CD8-positive, alpha-beta memory T cell (primary cell): ENCODE measurements around the gene EIF6. TPM values are rescaled to one million over a fixed set of nuclear protein-coding genes. Genes with fewer than 3 reads are reported as not detected.

Experiments used
- CTCF ChIA-PET: fragments of 350-600 bp; sonication (Branson Sonifier 250); formaldehyde crosslinking; loops from one replicate; lab custom pipeline; 2021; ENCODE audit warnings: antibody characterized with exemption; lab: Charles Lee
- POLR2A ChIA-PET: fragments of 350-600 bp; sonication (Branson Sonifier 250); formaldehyde crosslinking; loops from one replicate; lab custom pipeline; 2021; ENCODE audit warnings: antibody characterized with exemption; lab: Charles Lee
- DNase-seq, 5 donors: peaks; one replicate each; pipeline versions ENCODE4 v3.0.0 to v3.0.0-alpha.2; 2020 to 2022; ENCODE audit warnings: mixed read lengths in 1 of 5
- H3K27ac ChIP-seq: one replicate; pipeline ENCODE4 v1.7.0; 2013; ENCODE audit warnings: low read depth, mild to moderate bottlenecking, low read length, moderate library complexity
- H3K27me3 ChIP-seq: 2 replicates; pipeline ENCODE4 v1.7.0; 2013; ENCODE audit warnings: low read length, mild to moderate bottlenecking; ENCODE audit not compliant: insufficient read depth, poor library complexity, severe bottlenecking
- H3K36me3 ChIP-seq: 2 replicates; pipeline ENCODE4 v1.7.0; 2013; ENCODE audit warnings: mild to moderate bottlenecking, low read length, moderate library complexity; ENCODE audit not compliant: insufficient read depth
- H3K4me1 ChIP-seq: 2 replicates; pipeline ENCODE4 v1.7.0; 2013; ENCODE audit warnings: mild to moderate bottlenecking, low read length, moderate library complexity; ENCODE audit not compliant: insufficient read depth
- H3K4me3 ChIP-seq: 2 replicates; pipeline ENCODE4 v1.7.0; 2013; ENCODE audit warnings: mild to moderate bottlenecking, low read length
- H3K9me3 ChIP-seq: 2 replicates; pipeline ENCODE4 v1.7.0; 2013; ENCODE audit warnings: mild to moderate bottlenecking, low read length
- H3K27ac Mint-ChIP-seq, 8 donors: one replicate each; pipeline ENCODE4 v1.8.0; 2020 to 2021; ENCODE audit warnings: mixed read lengths in 8 of 8, mild to moderate bottlenecking in 6 of 8, inconsistent platforms in 3 of 8, moderate library complexity in 3 of 8
- H3K27me3 Mint-ChIP-seq, 2 donors: one replicate each; pipeline ENCODE4 v1.8.0; 2020 to 2021; ENCODE audit warnings: mixed read lengths in 2 of 2, mild to moderate bottlenecking in 1 of 2, moderate library complexity in 1 of 2
- H3K36me3 Mint-ChIP-seq, 3 donors: one replicate each; pipeline ENCODE4 v1.8.0; 2020 to 2021; ENCODE audit warnings: mixed read lengths in 3 of 3, inconsistent platforms in 1 of 3, mild to moderate bottlenecking in 1 of 3
- H3K4me1 Mint-ChIP-seq, 3 donors: one replicate each; pipeline ENCODE4 v1.8.0; 2020 to 2021; ENCODE audit warnings: mixed read lengths in 3 of 3, inconsistent platforms in 1 of 3, mild to moderate bottlenecking in 1 of 3
- H3K4me3 Mint-ChIP-seq, 7 donors: one replicate each; pipeline ENCODE4 v1.8.0; 2020 to 2021; ENCODE audit warnings: mixed read lengths in 7 of 7, mild to moderate bottlenecking in 6 of 7, moderate library complexity in 4 of 7, inconsistent platforms in 2 of 7
- H3K9me3 Mint-ChIP-seq, 5 donors: one replicate each; pipeline ENCODE4 v1.8.0; 2020 to 2022; ENCODE audit warnings: mixed read lengths in 5 of 5, mild to moderate bottlenecking in 3 of 5, moderate library complexity in 2 of 5, inconsistent platforms in 1 of 5
- polyA plus RNA-seq: library from polyadenylated mRNA; unstranded; fragments of 300-500 nt; fragmentation: Illumina TruSeq; gene quantifications from one replicate; pipeline ENCODE4 v1.2.3, GENCODE V29; 2021
- total RNA-seq, 2 experiments: library from RNA; stranded (reverse); gene quantifications; one replicate each; pipeline ENCODE4 v1.2.3, GENCODE V29; 2021

EIF6 gene
- total and polyA plus RNA-seq, 3 experiments from 2014 or later, result 171 to 207 (median 204) TPM

DNA sequence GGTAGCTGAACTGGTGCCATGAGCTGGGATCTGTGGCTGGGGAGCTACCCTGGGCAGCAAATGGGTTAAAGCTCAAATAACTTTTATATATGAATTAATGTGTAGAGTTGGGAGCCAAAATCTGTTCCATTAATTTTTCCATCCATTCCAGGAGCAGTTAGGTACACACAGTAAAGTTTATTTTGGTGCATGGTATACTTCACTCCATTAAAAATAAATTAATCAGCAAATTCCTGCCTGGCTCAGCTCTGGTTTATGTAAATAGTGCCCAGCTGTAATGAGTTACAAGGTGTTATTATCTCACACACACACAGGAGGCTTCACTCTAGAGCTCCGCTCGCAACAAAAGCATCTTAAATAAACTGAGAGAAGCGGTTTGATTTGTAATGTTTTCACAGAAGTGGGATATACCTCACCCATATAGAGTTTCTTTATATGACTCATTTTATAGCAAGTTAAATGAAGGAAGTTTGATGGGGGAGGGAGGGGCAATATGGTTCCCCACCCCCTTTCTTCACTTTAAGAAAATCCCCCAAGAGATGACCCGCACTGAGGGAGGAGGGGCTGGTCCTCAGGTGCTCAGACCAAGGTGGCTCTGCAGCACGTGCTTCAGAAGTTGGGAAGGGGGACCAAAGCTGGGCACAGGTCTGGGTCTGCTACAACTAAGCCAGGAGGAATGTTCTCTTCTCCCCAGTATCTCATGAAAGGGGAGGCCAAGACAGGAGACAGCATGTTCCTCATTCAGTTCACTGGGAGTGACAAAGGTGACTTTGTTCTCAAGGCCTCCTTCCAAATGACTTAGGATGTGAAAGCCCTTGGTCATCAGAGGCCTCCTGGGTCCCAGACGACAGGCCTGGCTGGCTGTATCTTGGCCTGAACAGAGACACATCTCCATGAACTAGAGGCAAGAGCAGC is 18.1 kb upstream of the EIF6 start:
- Mint-ChIP-seq H3K27me3 (no peaks in the 10 kb centered on the region), H3K36me3 (peaks cover 0 to 17% (median 2%) of the 10 kb centered on the region in 3 donors), H3K4me1 (peaks cover 5 to 15% (median 9%) of the 10 kb centered on the region in 3 donors), H3K27ac (peak overlapping the region in 2 of 8 donors; percentile 29 to 92), H3K9me3 (no peaks in the 10 kb centered on the region), H3K4me3 (no peak overlapping the region)
- Histone ChIP-seq H3K9me3 (no peaks in the 10 kb centered on the region), H3K4me3 (no peak overlapping the region), H3K4me1 (peaks cover 8% of the 10 kb centered on the region), H3K36me3 (no peaks in the 10 kb centered on the region), H3K27me3 (no peaks in the 10 kb centered on the region), H3K27ac (no peak overlapping the region)
- POLR2A ChIA-PET, result no interaction called here
- no peak for DNase-seq
- CTCF ChIA-PET, result interaction anchor here (0.7 to 3.1 kb wide), 18 partner anchors 11 to 467 kb away, joined by 3 to 22 read pairs (median 4); partner anchors contain the start of gene EIF6

DNA sequence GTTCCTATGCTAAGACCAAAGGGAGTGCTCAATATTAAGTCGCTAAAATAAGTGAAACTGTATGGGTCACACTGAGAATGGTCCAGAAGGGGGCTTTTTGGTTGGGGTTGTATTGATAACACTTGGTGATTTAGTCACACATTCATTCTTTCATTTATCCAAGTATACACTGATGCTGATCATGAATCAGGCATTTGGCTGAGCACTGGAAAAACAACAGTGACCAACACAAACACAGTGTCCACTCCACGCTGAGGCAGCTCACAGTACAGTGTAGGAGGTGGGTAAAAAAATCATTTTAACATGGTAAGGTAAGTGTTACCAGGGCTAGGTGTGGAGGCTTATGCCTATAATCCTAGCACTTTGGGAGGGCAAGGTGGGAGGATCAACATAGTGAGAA is 16.9 kb upstream of the EIF6 start:
- no peaks in the 10 kb centered on the region for H3K27me3 ChIP-seq
- peak overlapping the region in 1 of 7 donors; percentile 61 for H3K4me3 Mint-ChIP-seq
- H3K4me1 ChIP-seq, result peaks cover 8% of the 10 kb centered on the region
- H3K9me3 ChIP-seq, result no peaks in the 10 kb centered on the region
- H3K4me1 Mint-ChIP-seq, result peaks cover 5 to 15% (median 9%) of the 10 kb centered on the region in 3 donors
- H3K4me3 ChIP-seq, result no peak overlapping the region
- ChIA-PET CTCF (interaction anchor here (1.3 kb wide), 1 partner anchor 17 kb away, joined by 3 read pairs; the partner anchor contains the start of gene EIF6), POLR2A (no interaction called here)
- H3K27me3 Mint-ChIP-seq, result peaks cover 0 to 2% of the 10 kb centered on the region in 2 donors
- peaks cover 0 to 13% (median 0%) of the 10 kb centered on the region in 3 donors for H3K36me3 Mint-ChIP-seq
- no peaks in the 10 kb centered on the region for H3K9me3 Mint-ChIP-seq
- H3K27ac ChIP-seq, result no peak overlapping the region
- peak overlapping the region in 1 of 8 donors; percentile 76 for H3K27ac Mint-ChIP-seq
- no peaks in the 10 kb centered on the region for H3K36me3 ChIP-seq
- DNase-seq, result no peak

DNA sequence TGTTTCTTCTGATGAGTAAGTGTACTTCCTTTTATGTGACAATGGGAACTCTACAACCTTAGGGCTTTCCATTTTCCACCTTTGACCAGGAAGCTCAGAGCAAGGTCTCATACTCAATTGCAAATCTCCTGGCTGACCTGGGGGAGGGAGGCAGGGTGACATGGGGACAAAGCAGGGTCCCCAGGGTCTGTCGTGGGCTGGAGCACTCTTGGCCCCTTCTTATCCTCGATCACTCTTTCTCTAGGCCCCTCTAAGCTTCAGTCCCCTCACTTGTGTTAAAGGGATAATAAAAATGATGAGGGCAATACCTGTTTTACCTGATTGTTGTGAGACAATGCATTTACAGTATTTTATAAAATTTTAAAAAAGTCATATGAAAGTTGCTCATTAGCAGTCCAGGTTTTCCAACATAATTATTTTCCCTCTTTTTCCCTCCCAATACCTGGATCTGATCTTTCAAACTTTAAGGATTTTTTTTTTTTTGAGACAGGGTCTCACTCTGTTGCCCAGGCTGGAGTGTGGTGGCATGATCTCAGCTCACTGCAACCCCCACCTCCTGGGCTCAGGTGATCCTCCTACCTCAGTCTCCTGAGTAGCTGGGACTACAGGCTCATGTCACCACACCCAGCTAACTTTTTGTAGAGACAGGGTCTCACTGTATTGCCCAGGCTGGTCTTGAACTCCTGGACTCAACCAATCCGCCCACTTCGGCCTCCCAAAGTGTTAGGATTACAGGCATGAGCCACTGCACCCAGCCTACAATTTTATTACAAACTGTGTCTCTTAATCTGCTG is 16.1 kb upstream of the EIF6 start:
- peak overlapping the region in 2 of 8 donors; percentile 12 to 15 for H3K27ac Mint-ChIP-seq
- Histone ChIP-seq H3K36me3 (no peaks in the 10 kb centered on the region), H3K9me3 (no peaks in the 10 kb centered on the region), H3K4me3 (no peak overlapping the region), H3K27me3 (no peaks in the 10 kb centered on the region), H3K27ac (no peak overlapping the region), H3K4me1 (peaks cover 8% of the 10 kb centered on the region)
- peaks cover 1 to 2% of the 10 kb centered on the region in 2 donors for H3K27me3 Mint-ChIP-seq
- CTCF ChIA-PET, result interaction anchor here (1.3 kb wide), 1 partner anchor 17 kb away, joined by 3 read pairs; the partner anchor contains the start of gene EIF6
- H3K36me3 Mint-ChIP-seq, result peaks cover 0 to 5% (median 0%) of the 10 kb centered on the region in 3 donors
- no peak overlapping the region for H3K4me3 Mint-ChIP-seq
- H3K9me3 Mint-ChIP-seq, result no peaks in the 10 kb centered on the region
- no peak for DNase-seq
- H3K4me1 Mint-ChIP-seq, result peaks cover 5 to 12% (median 9%) of the 10 kb centered on the region in 3 donors
- POLR2A ChIA-PET, result no interaction called here

DNA sequence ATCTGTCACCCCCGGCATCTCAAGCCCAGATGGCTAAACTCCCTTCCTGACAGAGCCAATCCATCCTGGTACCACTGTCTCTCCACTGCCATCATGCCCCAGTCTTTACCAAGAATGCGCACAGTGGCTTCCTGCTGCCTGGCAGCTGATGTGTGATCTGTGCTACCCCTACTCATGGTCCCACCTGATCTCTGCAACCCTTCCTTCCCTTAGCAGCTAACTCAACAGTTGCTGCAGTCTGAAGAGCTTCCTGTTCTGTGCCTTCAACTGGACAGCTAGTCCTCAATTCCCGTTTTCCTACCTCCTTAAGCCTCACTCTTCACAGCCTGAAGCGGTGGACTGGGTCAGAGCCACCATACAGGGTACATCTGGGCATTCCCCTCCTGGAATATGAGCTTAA is 15.2 kb upstream of the EIF6 start:
- CTCF ChIA-PET, result no interaction called here
- H3K4me3 ChIP-seq, result no peak overlapping the region
- peaks cover 2 to 6% of the 10 kb centered on the region in 2 donors for H3K27me3 Mint-ChIP-seq
- H3K36me3 Mint-ChIP-seq, result peaks cover 0 to 2% (median 0%) of the 10 kb centered on the region in 3 donors
- H3K9me3 ChIP-seq, result no peaks in the 10 kb centered on the region
- H3K4me1 Mint-ChIP-seq, result peaks cover 5 to 10% (median 9%) of the 10 kb centered on the region in 3 donors
- H3K27ac Mint-ChIP-seq, result peak overlapping the region in 3 of 8 donors; percentile 6 to 33 (median 13)
- H3K9me3 Mint-ChIP-seq, result no peaks in the 10 kb centered on the region
- no peaks in the 10 kb centered on the region for H3K27me3 ChIP-seq
- no peaks in the 10 kb centered on the region for H3K36me3 ChIP-seq
- no peak overlapping the region for H3K4me3 Mint-ChIP-seq
- POLR2A ChIA-PET, result no interaction called here
- DNase-seq, result no peak
- H3K27ac ChIP-seq, result no peak overlapping the region
- H3K4me1 ChIP-seq, result peaks cover 8% of the 10 kb centered on the region

DNA sequence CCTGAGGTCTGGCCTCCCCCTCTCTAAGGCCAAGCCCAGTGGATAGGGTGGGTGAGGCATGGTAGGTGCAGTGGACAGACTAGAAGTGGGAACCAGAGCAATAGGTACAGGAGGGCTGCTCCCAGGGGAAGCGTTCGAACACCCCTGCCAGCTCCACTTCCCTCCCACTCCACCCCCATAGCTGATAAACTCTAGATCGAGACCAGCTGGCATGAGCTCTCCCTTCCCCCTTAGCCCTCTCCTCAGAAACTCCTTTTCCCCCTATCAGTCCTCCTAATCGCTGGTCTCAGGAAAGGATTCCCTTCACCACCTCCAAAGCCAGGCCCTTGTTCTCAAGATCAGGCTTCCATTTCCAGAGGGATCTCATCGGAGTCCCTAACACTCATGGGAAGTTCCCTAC is 13.7 kb upstream of the EIF6 start:
- Histone ChIP-seq H3K36me3 (no peaks in the 10 kb centered on the region), H3K27me3 (no peaks in the 10 kb centered on the region), H3K9me3 (no peaks in the 10 kb centered on the region), H3K4me1 (no peaks in the 10 kb centered on the region), H3K4me3 (no peak overlapping the region), H3K27ac (no peak overlapping the region)
- H3K9me3 Mint-ChIP-seq, result no peaks in the 10 kb centered on the region
- H3K36me3 Mint-ChIP-seq, result peaks cover 0 to 2% (median 0%) of the 10 kb centered on the region in 3 donors
- no peak overlapping the region for H3K4me3 Mint-ChIP-seq
- H3K27me3 Mint-ChIP-seq, result peaks cover 2 to 19% of the 10 kb centered on the region in 2 donors
- POLR2A ChIA-PET, result no interaction called here
- no peak for DNase-seq
- H3K4me1 Mint-ChIP-seq, result no peaks in the 10 kb centered on the region
- CTCF ChIA-PET, result interaction anchor here (1.3 kb wide), 1 partner anchor 149 kb away, joined by 3 read pairs; no protein-coding TSS in a partner anchor
- H3K27ac Mint-ChIP-seq, result no peak overlapping the region

DNA sequence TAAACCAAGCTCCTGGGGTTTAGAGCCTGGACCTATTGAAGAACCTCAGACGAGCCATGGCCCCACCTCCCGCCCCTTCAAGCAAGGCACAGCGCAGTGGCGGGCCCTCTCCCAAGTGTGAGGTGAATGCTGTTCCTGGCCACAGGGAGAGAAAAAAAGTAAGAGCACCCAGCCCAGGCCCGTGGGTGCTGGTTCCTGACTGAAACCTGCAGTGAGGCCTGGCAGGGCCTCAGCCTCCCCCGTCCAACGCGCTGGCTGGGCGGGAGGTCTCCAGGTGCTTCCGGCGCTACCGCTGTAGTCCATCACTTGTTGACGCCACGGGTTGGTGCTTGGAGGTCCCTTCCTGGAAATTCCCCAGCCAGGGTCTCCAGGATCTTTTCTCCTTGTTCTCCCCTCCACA is 13.2 kb upstream of the EIF6 start:
- peaks cover 0 to 2% (median 0%) of the 10 kb centered on the region in 3 donors for H3K36me3 Mint-ChIP-seq
- DNase-seq, result no peak
- CTCF ChIA-PET, result interaction anchor here (1.3 kb wide), 1 partner anchor 150 kb away, joined by 3 read pairs; no protein-coding TSS in a partner anchor
- no peak overlapping the region for H3K4me3 Mint-ChIP-seq
- Histone ChIP-seq H3K4me3 (no peak overlapping the region), H3K36me3 (no peaks in the 10 kb centered on the region), H3K4me1 (no peaks in the 10 kb centered on the region), H3K27me3 (no peaks in the 10 kb centered on the region), H3K9me3 (no peaks in the 10 kb centered on the region), H3K27ac (no peak overlapping the region)
- POLR2A ChIA-PET, result interaction anchor here (0.7 kb wide), 1 partner anchor 13 kb away, joined by 4 read pairs; the partner anchor contains the start of gene EIF6
- no peaks in the 10 kb centered on the region for H3K9me3 Mint-ChIP-seq
- H3K27me3 Mint-ChIP-seq, result peaks cover 2 to 21% of the 10 kb centered on the region in 2 donors
- no peaks in the 10 kb centered on the region for H3K4me1 Mint-ChIP-seq
- H3K27ac Mint-ChIP-seq, result no peak overlapping the region

DNA sequence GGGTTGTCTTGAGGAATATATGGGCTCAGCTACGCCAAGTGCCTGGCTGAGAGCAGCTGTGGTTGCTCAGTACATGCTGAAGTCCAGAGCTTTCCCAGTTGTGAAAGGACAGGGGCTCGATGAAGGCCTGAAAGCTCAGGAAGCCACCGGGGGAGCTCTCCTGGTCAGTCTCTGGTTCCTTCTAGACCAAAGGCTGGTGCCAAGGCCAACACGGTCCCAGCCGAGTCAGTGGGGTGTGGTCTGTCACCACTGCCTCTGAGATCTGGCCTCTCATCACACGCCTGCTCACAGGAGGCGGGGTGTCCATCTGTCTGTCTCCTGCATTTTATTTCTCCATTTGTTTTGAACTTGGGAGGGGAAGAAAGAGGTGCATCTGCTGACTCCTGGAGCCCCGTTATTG is 12.6 kb upstream of the EIF6 start:
- CTCF ChIA-PET, result no interaction called here
- H3K4me3 ChIP-seq, result no peak overlapping the region
- POLR2A ChIA-PET, result interaction anchor here (0.7 kb wide), 1 partner anchor 13 kb away, joined by 4 read pairs; the partner anchor contains the start of gene EIF6
- no peak overlapping the region for H3K27ac ChIP-seq
- no peaks in the 10 kb centered on the region for H3K27me3 ChIP-seq
- no peak overlapping the region for H3K27ac Mint-ChIP-seq
- H3K4me1 ChIP-seq, result no peaks in the 10 kb centered on the region
- no peak overlapping the region for H3K4me3 Mint-ChIP-seq
- H3K9me3 Mint-ChIP-seq, result no peaks in the 10 kb centered on the region
- peaks cover 0 to 2% (median 0%) of the 10 kb centered on the region in 3 donors for H3K36me3 Mint-ChIP-seq
- H3K9me3 ChIP-seq, result no peaks in the 10 kb centered on the region
- no peaks in the 10 kb centered on the region for H3K4me1 Mint-ChIP-seq
- H3K36me3 ChIP-seq, result no peaks in the 10 kb centered on the region
- DNase-seq, result no peak
- H3K27me3 Mint-ChIP-seq, result peaks cover 2 to 25% of the 10 kb centered on the region in 2 donors
